HEK293 (cell line): Measurements from ENCODE around the gene RPGR.

Source experiments
- EGR2 ChIP-seq: fragments of 450-650 bp; formaldehyde crosslinking; IDR thresholded peaks from 2 replicates; pipeline ENCODE4 v1.5.1; 2016; ENCODE audit warnings: low read depth, missing biosample characterization, missing genetic modification characterization
- FEZF1 ChIP-seq: fragments of 450-650 bp; formaldehyde crosslinking; IDR thresholded peaks from 2 replicates; pipeline ENCODE4 v1.5.1; 2016; ENCODE audit warnings: missing biosample characterization, missing genetic modification characterization
- IKZF3 ChIP-seq: fragments of 450-650 bp; IDR thresholded peaks from 2 replicates; pipeline ENCODE4 v1.5.0; 2018; ENCODE audit warnings: missing biosample characterization, mild to moderate bottlenecking, missing genetic modification characterization, moderate library complexity
- KLF7 ChIP-seq: fragments of 450-650 bp; formaldehyde crosslinking; IDR thresholded peaks from 2 replicates; pipeline ENCODE4 v1.5.1; 2016; ENCODE audit warnings: missing biosample characterization, missing genetic modification characterization, borderline replicate concordance
- KLF8 ChIP-seq: fragments of 450-650 bp; formaldehyde crosslinking; IDR thresholded peaks from 2 replicates; pipeline ENCODE4 v1.5.1; 2016; ENCODE audit warnings: missing biosample characterization, missing genetic modification characterization
- OSR2 ChIP-seq: fragments of 450-650 bp; formaldehyde crosslinking; IDR thresholded peaks from 2 replicates; pipeline ENCODE4 v1.5.1; 2016; ENCODE audit warnings: missing biosample characterization, missing genetic modification characterization
- SP3 ChIP-seq: fragments of 450-650 bp; formaldehyde crosslinking; IDR thresholded peaks from 2 replicates; pipeline ENCODE4 v1.5.1; 2016; ENCODE audit warnings: missing biosample characterization, missing genetic modification characterization
- WT1 ChIP-seq: fragments of 450-650 bp; formaldehyde crosslinking; IDR thresholded peaks from 2 replicates; pipeline ENCODE4 v1.5.1; 2016; ENCODE audit warnings: missing biosample characterization, missing genetic modification characterization
- ZBTB6 ChIP-seq: fragments of 450-650 bp; formaldehyde crosslinking; IDR thresholded peaks from 2 replicates; pipeline ENCODE4 v1.5.1; 2017; ENCODE audit warnings: missing biosample characterization, missing genetic modification characterization
- ZFHX2 ChIP-seq: fragments of 450-650 bp; formaldehyde crosslinking; conservative IDR thresholded peaks from 2 replicates; pipeline ENCODE4 v1.5.1; 2016; ENCODE audit warnings: missing biosample characterization, missing genetic modification characterization
- ZNF184 ChIP-seq: fragments of 450-650 bp; IDR thresholded peaks from 2 replicates; pipeline ENCODE4 v1.5.1; 2018; ENCODE audit warnings: missing biosample characterization, mild to moderate bottlenecking, missing genetic modification characterization
- ZNF2 ChIP-seq: fragments of 450-650 bp; formaldehyde crosslinking; IDR thresholded peaks from 2 replicates; pipeline ENCODE4 v1.5.1; 2016; ENCODE audit warnings: missing biosample characterization, missing genetic modification characterization
- ZNF239 ChIP-seq: fragments of 450-650 bp; formaldehyde crosslinking; IDR thresholded peaks from 2 replicates; pipeline ENCODE4 v1.5.1; 2016; ENCODE audit warnings: missing biosample characterization, missing genetic modification characterization
- ZNF311 ChIP-seq: fragments of 450-650 bp; formaldehyde crosslinking; IDR thresholded peaks from 2 replicates; pipeline ENCODE4 v1.5.1; 2017; ENCODE audit warnings: missing biosample characterization, missing genetic modification characterization, borderline replicate concordance
- ZNF335 ChIP-seq: fragments of 450-650 bp; formaldehyde crosslinking; conservative IDR thresholded peaks from 2 replicates; pipeline ENCODE4 v1.5.1; 2016; ENCODE audit warnings: missing biosample characterization, missing genetic modification characterization
- ZNF362 ChIP-seq: fragments of 450-650 bp; formaldehyde crosslinking; IDR thresholded peaks from 2 replicates; pipeline ENCODE4 v1.5.1; 2016; ENCODE audit warnings: missing biosample characterization, missing genetic modification characterization
- ZNF366 ChIP-seq: fragments of 450-650 bp; formaldehyde crosslinking; conservative IDR thresholded peaks from 2 replicates; pipeline ENCODE4 v1.5.1; 2016; ENCODE audit warnings: missing biosample characterization, missing genetic modification characterization
- ZNF37A ChIP-seq: fragments of 450-650 bp; IDR thresholded peaks from 2 replicates; pipeline ENCODE4 v1.5.1; 2018; ENCODE audit warnings: missing biosample characterization, missing genetic modification characterization
- ZNF391 ChIP-seq: fragments of 450-650 bp; formaldehyde crosslinking; IDR thresholded peaks from 2 replicates; pipeline ENCODE4 v1.5.1; 2016; ENCODE audit warnings: low read depth, missing biosample characterization, missing genetic modification characterization, borderline replicate concordance
- ZNF555 ChIP-seq: fragments of 450-650 bp; formaldehyde crosslinking; conservative IDR thresholded peaks from 2 replicates; pipeline ENCODE4 v1.5.1; 2017; ENCODE audit warnings: missing biosample characterization, mild to moderate bottlenecking, missing genetic modification characterization, inconsistent platforms
- ZNF558 ChIP-seq: fragments of 450-650 bp; formaldehyde crosslinking; IDR thresholded peaks from 2 replicates; pipeline ENCODE4 v1.5.1; 2016; ENCODE audit warnings: missing biosample characterization, missing genetic modification characterization
- ZNF561 ChIP-seq: fragments of 450-650 bp; IDR thresholded peaks from 2 replicates; pipeline ENCODE4 v1.5.1; 2018; ENCODE audit warnings: missing biosample characterization, missing genetic modification characterization, borderline replicate concordance
- ZNF623 ChIP-seq: fragments of 450-650 bp; formaldehyde crosslinking; IDR thresholded peaks from 2 replicates; pipeline ENCODE4 v1.5.1; 2016; ENCODE audit warnings: missing biosample characterization, missing genetic modification characterization
- ZNF626 ChIP-seq: fragments of 450-650 bp; sonication (Bioruptor Pico); formaldehyde crosslinking; IDR thresholded peaks from 2 replicates; pipeline ENCODE4 v1.5.1; 2018; ENCODE audit warnings: missing biosample characterization, missing genetic modification characterization, inconsistent platforms
- ZNF629 ChIP-seq: fragments of 450-650 bp; formaldehyde crosslinking; IDR thresholded peaks from 2 replicates; pipeline ENCODE4 v1.5.1; 2017; ENCODE audit warnings: missing biosample characterization, missing genetic modification characterization
- ZNF777 ChIP-seq: fragments of 450-650 bp; formaldehyde crosslinking; IDR thresholded peaks from 2 replicates; pipeline ENCODE4 v1.5.1; 2017; ENCODE audit warnings: missing biosample characterization, missing genetic modification characterization, borderline replicate concordance
- ZNF830 ChIP-seq: fragments of 450-650 bp; IDR thresholded peaks from 2 replicates; pipeline ENCODE4 v1.5.0; 2018; ENCODE audit warnings: missing biosample characterization, missing genetic modification characterization, low read depth, mild to moderate bottlenecking, moderate library complexity
- TF ChIP-seq, protein P1 (sequence below): fragments of 450-650 bp; formaldehyde crosslinking; IDR thresholded peaks from 2 replicates; pipeline ENCODE4 v1.5.1; 2016; ENCODE audit warnings: missing biosample characterization, missing genetic modification characterization
- TF ChIP-seq, protein P2 (sequence below): fragments of 450-650 bp; formaldehyde crosslinking; IDR thresholded peaks from 2 replicates; pipeline ENCODE4 v1.5.1; 2016; ENCODE audit warnings: missing biosample characterization, missing genetic modification characterization
- TF ChIP-seq, protein P3 (sequence below): fragments of 450-650 bp; formaldehyde crosslinking; IDR thresholded peaks from 2 replicates; pipeline ENCODE4 v1.5.1; 2017; ENCODE audit warnings: missing biosample characterization, missing genetic modification characterization

The RPGR gene

GRCh38 chrX:38341442-38341841, 14.1 kb upstream of the RPGR start (continued):
- no peak for TF ChIP-seq ZNF2 (tag by site-specific recombination)
- no peak for TF ChIP-seq ZNF629 (tag by site-specific recombination)
- no peak for TF ChIP-seq ZNF366 (tag by site-specific recombination)
- no peak for TF ChIP-seq ZNF558
- no peak for TF ChIP-seq KLF7
- no peak for TF ChIP-seq ZNF830 (tag by site-specific recombination)
- TF ChIP-seq SP3 (tag by site-specific recombination): no peak
- no peak for TF ChIP-seq KLF8 (tag by site-specific recombination)
- no peak for TF ChIP-seq ZNF37A (tag by site-specific recombination)
- TF ChIP-seq FEZF1 (tag by site-specific recombination): peak; percentile 93
- no peak for TF ChIP-seq ZFHX2
- no peak for TF ChIP-seq ZNF362
- no peak for TF ChIP-seq ZNF777 (tag by site-specific recombination)
- no peak for TF ChIP-seq ZNF555 (tag by site-specific recombination)
- TF ChIP-seq ZNF184 (tag by site-specific recombination): no peak
- TF ChIP-seq ZNF561 (tag by site-specific recombination): 0 out of 2 replicates have a peak, but pooled peaks have one; percentile 28
- no peak for TF ChIP-seq ZBTB6
- TF ChIP-seq, protein P1, sequence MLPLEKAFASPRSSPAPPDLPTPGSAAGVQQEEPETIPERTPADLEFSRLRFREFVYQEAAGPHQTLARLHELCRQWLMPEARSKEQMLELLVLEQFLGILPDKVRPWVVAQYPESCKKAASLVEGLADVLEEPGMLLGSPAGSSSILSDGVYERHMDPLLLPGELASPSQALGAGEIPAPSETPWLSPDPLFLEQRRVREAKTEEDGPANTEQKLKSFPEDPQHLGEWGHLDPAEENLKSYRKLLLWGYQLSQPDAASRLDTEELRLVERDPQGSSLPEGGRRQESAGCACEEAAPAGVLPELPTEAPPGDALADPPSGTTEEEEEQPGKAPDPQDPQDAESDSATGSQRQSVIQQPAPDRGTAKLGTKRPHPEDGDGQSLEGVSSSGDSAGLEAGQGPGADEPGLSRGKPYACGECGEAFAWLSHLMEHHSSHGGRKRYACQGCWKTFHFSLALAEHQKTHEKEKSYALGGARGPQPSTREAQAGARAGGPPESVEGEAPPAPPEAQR (tag by site-specific recombination): no peak
- no peak for TF ChIP-seq WT1 (tag by site-specific recombination)
- no peak for TF ChIP-seq ZNF626 (tag by site-specific recombination)
- TF ChIP-seq, protein P2, sequence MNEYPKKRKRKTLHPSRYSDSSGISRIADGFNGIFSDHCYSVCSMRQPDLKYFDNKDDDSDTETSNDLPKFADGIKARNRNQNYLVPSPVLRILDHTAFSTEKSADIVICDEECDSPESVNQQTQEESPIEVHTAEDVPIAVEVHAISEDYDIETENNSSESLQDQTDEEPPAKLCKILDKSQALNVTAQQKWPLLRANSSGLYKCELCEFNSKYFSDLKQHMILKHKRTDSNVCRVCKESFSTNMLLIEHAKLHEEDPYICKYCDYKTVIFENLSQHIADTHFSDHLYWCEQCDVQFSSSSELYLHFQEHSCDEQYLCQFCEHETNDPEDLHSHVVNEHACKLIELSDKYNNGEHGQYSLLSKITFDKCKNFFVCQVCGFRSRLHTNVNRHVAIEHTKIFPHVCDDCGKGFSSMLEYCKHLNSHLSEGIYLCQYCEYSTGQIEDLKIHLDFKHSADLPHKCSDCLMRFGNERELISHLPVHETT (tag by site-specific recombination): no peak
- TF ChIP-seq ZNF311: no peak
- peak; percentile 82; the same call in 1 of the 2 replicates for TF ChIP-seq OSR2 (tag by site-specific recombination)
- no peak for TF ChIP-seq ZNF391 (tag by site-specific recombination)
- TF ChIP-seq, protein P3, sequence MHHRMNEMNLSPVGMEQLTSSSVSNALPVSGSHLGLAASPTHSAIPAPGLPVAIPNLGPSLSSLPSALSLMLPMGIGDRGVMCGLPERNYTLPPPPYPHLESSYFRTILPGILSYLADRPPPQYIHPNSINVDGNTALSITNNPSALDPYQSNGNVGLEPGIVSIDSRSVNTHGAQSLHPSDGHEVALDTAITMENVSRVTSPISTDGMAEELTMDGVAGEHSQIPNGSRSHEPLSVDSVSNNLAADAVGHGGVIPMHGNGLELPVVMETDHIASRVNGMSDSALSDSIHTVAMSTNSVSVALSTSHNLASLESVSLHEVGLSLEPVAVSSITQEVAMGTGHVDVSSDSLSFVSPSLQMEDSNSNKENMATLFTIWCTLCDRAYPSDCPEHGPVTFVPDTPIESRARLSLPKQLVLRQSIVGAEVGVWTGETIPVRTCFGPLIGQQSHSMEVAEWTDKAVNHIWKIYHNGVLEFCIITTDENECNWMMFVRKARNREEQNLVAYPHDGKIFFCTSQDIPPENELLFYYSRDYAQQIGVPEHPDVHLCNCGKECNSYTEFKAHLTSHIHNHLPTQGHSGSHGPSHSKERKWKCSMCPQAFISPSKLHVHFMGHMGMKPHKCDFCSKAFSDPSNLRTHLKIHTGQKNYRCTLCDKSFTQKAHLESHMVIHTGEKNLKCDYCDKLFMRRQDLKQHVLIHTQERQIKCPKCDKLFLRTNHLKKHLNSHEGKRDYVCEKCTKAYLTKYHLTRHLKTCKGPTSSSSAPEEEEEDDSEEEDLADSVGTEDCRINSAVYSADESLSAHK: peak; percentile 48; the same call in 1 of the 2 replicates
- TF ChIP-seq EGR2: no peak
- TF ChIP-seq ZNF335 (tag by site-specific recombination): no peak
- TF ChIP-seq IKZF3: peak; percentile 19; the same call in 1 of the 2 replicates
- TF ChIP-seq ZNF239 (tag by site-specific recombination): no peak
- TF ChIP-seq ZNF623 (tag by site-specific recombination): no peak
